Astrocyte (in vitro differentiated cells and primary cell): ENCODE results near the gene SETD2.

ENCODE experiments used
- CTCF ChIP-seq: IDR thresholded peaks from 2 replicates; pipeline ENCODE4 v1.5.1; 2011; ENCODE audit warnings: low read depth, mild to moderate bottlenecking, inconsistent platforms, low read length, moderate library complexity; ENCODE audit not compliant: insufficient read depth
- EZH2 ChIP-seq: IDR thresholded peaks from 2 replicates; pipeline ENCODE4 v1.6.1; 2012; ENCODE audit warnings: mild to moderate bottlenecking, low read length, inconsistent platforms; ENCODE audit not compliant: insufficient read depth

GRCh38 chr3:47193871-47194859 is 30.3 kb upstream of the SETD2 start:
- TF ChIP-seq CTCF (no peak), EZH2 (no peak)
